Measurements from ENCODE around the gene INSIG1. TPM values are rescaled to one million over a fixed set of nuclear protein-coding genes. Genes with fewer than 3 reads are reported as not detected.

INSIG1 gene
- total and polyA plus RNA-seq, 2 donors (not counting 3 experiments of a cell fraction or from before 2014, with no cell fraction given): 79.3 to 102 TPM

DNA sequence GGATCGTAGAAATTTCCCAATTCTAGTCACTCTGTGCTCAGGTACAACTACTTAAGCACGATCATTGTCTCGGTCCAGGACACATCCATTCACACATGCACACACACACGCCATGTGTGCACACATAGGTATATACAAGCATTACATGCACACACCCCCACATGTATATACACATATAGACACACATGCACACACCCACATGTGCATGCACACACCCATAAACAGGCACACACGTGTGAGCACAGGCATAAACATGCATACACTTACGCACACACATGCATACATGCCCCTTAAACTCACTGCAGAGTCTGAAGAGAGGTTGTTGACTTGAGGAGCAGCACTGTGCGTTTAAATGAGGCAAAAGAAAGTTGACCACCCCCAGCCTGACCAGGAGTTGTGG is 32.5 kb upstream of the INSIG1 start:
- Histone ChIP-seq H3K27ac (ENCODE audit: insufficient read depth, low read depth, low read length) (no peak overlapping the region), H3K27me3 (ENCODE audit: control insufficient read depth in 2 of 2, insufficient read depth in 2 of 2, low read length in 2 of 2) (peaks cover 0 to 4% of the 10 kb centered on the region in 2 experiments), H3K9me3 (replicated peaks; ENCODE audit: control insufficient read depth, insufficient read depth, low read length) (no peaks in the 10 kb centered on the region), H3K4me3 (replicated peaks in 1 of 3; ENCODE audit: insufficient read depth in 1 of 3, low read depth in 1 of 3, low read length in 3 of 3) (no peak overlapping the region), H2AFZ (ENCODE audit: low read depth, low read length) (no peak overlapping the region), H3K36me3 (ENCODE audit: control insufficient read depth in 2 of 2, extremely low read depth in 1 of 2, insufficient read depth in 2 of 2, low read length in 2 of 2) (no peaks in the 10 kb centered on the region), H3K4me1 (ENCODE audit: control insufficient read depth, extremely low read depth, insufficient read depth, low read length) (no peaks in the 10 kb centered on the region), H3K4me2 (ENCODE audit: insufficient read depth, low read length) (no peak overlapping the region), H3K9me1 (replicated peaks; ENCODE audit: control insufficient read depth, extremely low read depth, insufficient read depth, low read length) (no peaks in the 10 kb centered on the region), H3K9ac (replicated peaks; ENCODE audit: extremely low read depth, insufficient read depth, low read length) (no peak overlapping the region), H4K20me1 (replicated peaks; ENCODE audit: control insufficient read depth, extremely low read depth, insufficient read depth, low read length) (no peaks in the 10 kb centered on the region), H3K79me2 (ENCODE audit: control insufficient read depth, insufficient read depth, low read length) (no peaks in the 10 kb centered on the region)
- CTCF ChIA-PET: interaction anchor here (1.3 kb wide), 1 partner anchor 8 kb away, joined by 3 read pairs; no protein-coding TSS in a partner anchor
- no peak for TF ChIP-seq FOS (IDR thresholded peaks at IDR 0.05; ENCODE audit: borderline replicate concordance, insufficient read depth, low read length)
- no peak for TF ChIP-seq MAX (IDR thresholded peaks at IDR 0.05; ENCODE audit: insufficient read depth, insufficient read length)
- TF ChIP-seq POLR2A (IDR thresholded peaks at IDR 0.05; ENCODE audit: low read depth, low read length): no peak
- TF ChIP-seq JUN (IDR thresholded peaks at IDR 0.05; ENCODE audit: borderline replicate concordance, insufficient read depth, insufficient read length, low read depth): no peak
- TF ChIP-seq GATA2 (IDR thresholded peaks at IDR 0.05; ENCODE audit: insufficient read depth, insufficient read length, low read depth, low read length): no peak
- no peak for TF ChIP-seq EZH2 (IDR thresholded peaks at IDR 0.05; ENCODE audit: borderline replicate concordance, low read depth, low read length, severe bottlenecking)
- TF ChIP-seq CTCF (IDR thresholded peaks at IDR 0.05; ENCODE audit: extremely low read depth in 1 of 2, insufficient read depth in 1 of 2, low read depth in 1 of 2, low read length in 2 of 2): no peak
- TF ChIP-seq POLR2AphosphoS5 (IDR thresholded peaks at IDR 0.05; ENCODE audit: insufficient read depth, low read depth, low read length): no peak
- no peak for TF ChIP-seq MYC (IDR thresholded peaks at IDR 0.05; ENCODE audit: low read depth, low read length)
- intact Hi-C loops (cut with micrococcal nuclease) (no loop called here), dilution Hi-C loops (cut with MboI; ENCODE audit: extremely low pct_ligation_motif_present, low sequenced_read_pairs) (no loop called here)
- FAIRE-seq: no peak
- POLR2A ChIA-PET: no interaction called here
- no peak for DNase-seq (ENCODE audit: low read depth, low spot score)
- BruUV-seq (replicated peaks): no TSS peak
